Testis (tissue), 2 donors: Measurements from ENCODE around the gene CDK6.

Experiments used
- POLR2A ChIP-seq: fragments of 450-650 bp; IDR thresholded peaks from one replicate; pipeline ENCODE4 v1.6.1; 2017; ENCODE audit warnings: antibody characterized with exemption, mild to moderate bottlenecking, moderate library complexity
- TF ChIP-seq, protein P1 (sequence below), 3 experiments: fragments of 450-650 bp in 2 of 3; fragments of 200-600 bp in 1 of 3; sonication (generic) in 1 of 3; IDR thresholded peaks; one replicate each; pipeline ENCODE4 v1.5.1; 2016 to 2019; ENCODE audit warnings: antibody characterized with exemption in 3 of 3, mild to moderate bottlenecking in 2 of 3, moderate library complexity in 1 of 3

DNA sequence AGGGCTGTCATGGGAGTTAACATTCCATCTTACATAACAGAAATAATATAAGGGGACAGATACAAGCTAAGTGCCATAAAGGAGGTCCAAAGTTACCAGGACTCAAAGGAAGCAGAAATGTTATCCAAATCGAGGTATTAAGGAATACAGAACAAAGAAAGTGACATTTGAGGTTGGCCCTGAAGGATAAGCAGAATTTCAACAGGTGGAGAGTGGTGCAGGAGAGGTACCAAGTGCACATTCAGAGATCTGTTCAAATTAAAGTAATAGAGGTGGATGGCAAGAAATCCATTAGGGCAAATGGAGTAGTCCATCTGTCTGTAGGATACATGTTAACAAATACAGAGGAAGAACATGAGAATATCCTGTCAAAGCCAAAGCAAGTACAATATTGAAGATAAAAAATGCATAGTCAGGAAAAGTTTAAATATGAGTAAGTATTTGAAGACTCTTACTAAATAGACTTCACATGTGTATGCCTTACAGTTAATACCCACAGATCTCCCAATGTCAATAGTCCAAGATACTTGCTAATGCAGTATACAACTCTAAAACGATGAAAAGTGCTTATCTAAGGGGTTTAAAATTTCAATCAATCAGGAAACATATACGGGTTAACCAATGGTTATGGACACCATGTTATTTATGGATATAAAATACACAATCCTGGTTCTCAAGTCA is 10.0 kb downstream of the CDK6 start:
- TF ChIP-seq, protein P1, sequence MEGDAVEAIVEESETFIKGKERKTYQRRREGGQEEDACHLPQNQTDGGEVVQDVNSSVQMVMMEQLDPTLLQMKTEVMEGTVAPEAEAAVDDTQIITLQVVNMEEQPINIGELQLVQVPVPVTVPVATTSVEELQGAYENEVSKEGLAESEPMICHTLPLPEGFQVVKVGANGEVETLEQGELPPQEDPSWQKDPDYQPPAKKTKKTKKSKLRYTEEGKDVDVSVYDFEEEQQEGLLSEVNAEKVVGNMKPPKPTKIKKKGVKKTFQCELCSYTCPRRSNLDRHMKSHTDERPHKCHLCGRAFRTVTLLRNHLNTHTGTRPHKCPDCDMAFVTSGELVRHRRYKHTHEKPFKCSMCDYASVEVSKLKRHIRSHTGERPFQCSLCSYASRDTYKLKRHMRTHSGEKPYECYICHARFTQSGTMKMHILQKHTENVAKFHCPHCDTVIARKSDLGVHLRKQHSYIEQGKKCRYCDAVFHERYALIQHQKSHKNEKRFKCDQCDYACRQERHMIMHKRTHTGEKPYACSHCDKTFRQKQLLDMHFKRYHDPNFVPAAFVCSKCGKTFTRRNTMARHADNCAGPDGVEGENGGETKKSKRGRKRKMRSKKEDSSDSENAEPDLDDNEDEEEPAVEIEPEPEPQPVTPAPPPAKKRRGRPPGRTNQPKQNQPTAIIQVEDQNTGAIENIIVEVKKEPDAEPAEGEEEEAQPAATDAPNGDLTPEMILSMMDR (IDR thresholded peaks at IDR 0.05) = no peak
- TF ChIP-seq POLR2A = no peak
